Measurements from ENCODE around the gene PLA2G4A.

The PLA2G4A gene

DNA sequence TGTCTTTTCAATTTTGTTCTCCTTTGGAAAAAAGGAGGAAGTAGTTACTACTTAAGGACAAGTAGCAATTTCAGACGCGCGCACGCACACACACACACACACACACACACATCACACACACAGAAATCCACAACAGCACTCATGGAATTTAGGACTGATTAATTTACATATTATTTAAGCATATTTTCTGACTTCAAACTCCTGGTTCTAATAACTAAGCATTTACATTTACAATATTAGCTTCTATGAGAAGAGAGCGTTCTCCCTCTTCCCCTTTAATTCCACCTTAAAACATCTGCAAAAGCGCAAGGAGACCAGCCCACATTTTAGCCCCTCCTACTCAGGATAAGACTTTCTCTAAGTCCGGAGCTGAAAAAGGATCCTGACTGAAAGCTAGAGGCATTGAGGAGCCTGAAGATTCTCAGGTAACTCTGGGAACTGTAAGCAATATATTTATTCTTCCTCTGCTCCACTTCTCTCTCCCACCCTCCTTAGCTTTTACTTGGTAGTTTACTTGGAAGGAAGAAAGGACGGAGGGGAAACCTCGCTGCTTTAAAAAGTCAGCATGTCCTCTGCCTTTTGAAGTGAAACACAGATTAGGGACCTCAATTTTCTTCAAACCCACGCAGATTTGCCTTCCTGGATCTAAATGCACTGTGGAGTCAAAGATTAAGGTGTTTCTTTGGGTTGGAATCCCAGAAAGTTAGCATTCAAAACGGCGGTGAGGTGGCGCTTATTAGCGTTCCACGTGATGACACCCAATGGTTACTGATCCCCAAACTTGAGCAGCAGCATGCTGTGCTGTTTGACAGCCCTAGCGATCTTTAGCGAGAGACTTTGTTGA is at the start of gene PLA2G4A:
Gene PLA2G4A (plus strand): TSS at position 339 of the 844 bp plus-strand sequence. CDS start 25,406 bp downstream, outside the sequence.
- CTCF ChIA-PET, result interaction anchor here (1.7 kb wide), 1 partner anchor 158 kb away, joined by 4 read pairs; no protein-coding TSS in a partner anchor
- peak; percentile 68 for DNase-seq (ENCODE audit: low spot score)
- POLR2A ChIA-PET (ENCODE audit: low non-redundant PET), result no interaction called here
- H3K27ac ChIP-seq, result no peak within 1 kb of the TSS
- TF ChIP-seq, protein P1, sequence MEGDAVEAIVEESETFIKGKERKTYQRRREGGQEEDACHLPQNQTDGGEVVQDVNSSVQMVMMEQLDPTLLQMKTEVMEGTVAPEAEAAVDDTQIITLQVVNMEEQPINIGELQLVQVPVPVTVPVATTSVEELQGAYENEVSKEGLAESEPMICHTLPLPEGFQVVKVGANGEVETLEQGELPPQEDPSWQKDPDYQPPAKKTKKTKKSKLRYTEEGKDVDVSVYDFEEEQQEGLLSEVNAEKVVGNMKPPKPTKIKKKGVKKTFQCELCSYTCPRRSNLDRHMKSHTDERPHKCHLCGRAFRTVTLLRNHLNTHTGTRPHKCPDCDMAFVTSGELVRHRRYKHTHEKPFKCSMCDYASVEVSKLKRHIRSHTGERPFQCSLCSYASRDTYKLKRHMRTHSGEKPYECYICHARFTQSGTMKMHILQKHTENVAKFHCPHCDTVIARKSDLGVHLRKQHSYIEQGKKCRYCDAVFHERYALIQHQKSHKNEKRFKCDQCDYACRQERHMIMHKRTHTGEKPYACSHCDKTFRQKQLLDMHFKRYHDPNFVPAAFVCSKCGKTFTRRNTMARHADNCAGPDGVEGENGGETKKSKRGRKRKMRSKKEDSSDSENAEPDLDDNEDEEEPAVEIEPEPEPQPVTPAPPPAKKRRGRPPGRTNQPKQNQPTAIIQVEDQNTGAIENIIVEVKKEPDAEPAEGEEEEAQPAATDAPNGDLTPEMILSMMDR (conservative IDR thresholded peaks at IDR 0.05; ENCODE audit: low read depth), result no peak

DNA sequence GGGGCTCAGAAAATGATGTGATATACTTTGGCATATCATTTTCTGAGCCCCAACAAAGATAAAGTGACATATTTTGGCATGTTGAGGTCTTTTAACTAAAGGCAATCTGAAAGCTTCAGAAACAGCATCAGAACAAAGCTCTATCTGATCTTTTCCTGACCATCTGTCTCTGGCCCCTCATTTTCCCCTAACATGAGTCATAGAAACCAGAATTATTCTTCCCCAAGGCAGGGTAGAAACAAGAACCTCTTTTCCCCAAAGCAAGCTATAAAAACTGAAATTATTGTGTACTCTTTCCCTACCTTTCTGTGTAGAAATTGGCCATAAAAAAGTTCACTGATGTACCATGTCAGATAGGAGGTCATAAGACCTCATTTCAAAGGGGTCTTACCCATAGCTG is 48.7 kb upstream of the PLA2G4A start:
- no peak overlapping the region for H3K27ac ChIP-seq
- CTCF ChIA-PET, result interaction anchor here (0.7 kb wide), 1 partner anchor 257 kb away, joined by 3 read pairs; no protein-coding TSS in a partner anchor
- DNase-seq (ENCODE audit: low spot score), result no peak
- POLR2A ChIA-PET (ENCODE audit: low non-redundant PET), result no interaction called here
- TF ChIP-seq, protein P1 (conservative IDR thresholded peaks at IDR 0.05; ENCODE audit: low read depth), result no peak

DNA sequence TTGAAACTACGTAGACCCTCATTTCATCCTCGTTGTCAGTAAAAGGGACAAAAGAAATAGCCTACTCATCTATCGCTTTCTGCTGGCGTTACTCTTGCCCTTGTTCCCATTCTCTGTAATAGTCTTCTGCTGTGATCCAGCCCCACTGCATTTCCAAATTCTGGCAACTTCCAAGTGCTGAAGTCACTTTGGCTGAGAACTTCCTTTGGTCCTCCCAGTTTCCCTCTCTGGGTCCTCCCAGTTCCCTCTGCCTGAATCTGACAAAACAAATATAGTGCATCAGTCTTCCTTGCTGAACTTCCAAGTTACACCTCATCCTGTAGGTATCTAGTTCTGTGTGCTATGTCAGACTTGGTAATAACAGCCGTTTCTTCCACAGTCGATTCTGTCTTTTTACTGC is 47.0 kb upstream of the PLA2G4A start:
- ChIA-PET POLR2A (ENCODE audit: low non-redundant PET) (no interaction called here), CTCF (no interaction called here)
- no peak overlapping the region for H3K27ac ChIP-seq
- TF ChIP-seq, protein P1 (conservative IDR thresholded peaks at IDR 0.05; ENCODE audit: low read depth), result no peak
- no peak for DNase-seq (ENCODE audit: low spot score)

DNA sequence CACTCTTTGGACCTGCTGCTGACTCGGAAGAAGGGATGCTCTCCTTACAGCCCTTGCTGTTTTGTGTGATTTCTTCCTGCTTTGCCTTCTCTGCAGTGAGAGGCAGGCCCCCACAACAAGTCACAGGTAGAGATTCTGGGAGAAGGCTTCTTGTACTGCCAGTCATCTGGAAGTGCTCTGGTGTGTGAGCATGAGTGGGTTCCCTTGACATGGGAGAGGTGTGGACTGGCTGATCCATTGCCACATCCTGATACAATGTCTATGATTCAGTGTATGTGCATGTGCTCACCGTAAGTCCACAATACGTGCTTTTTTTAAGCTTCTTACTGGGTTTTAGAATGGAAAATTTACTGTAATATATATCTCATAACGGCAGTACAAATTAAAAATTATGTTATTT is 46.0 kb upstream of the PLA2G4A start:
- TF ChIP-seq, protein P1 (conservative IDR thresholded peaks at IDR 0.05; ENCODE audit: low read depth), result no peak
- ChIA-PET CTCF (interaction anchor here (0.6 kb wide), 1 partner anchor 59 kb away, joined by 3 read pairs; no protein-coding TSS in a partner anchor), POLR2A (ENCODE audit: low non-redundant PET) (no interaction called here)
- DNase-seq (ENCODE audit: low spot score), result no peak
- H3K27ac ChIP-seq, result no peak overlapping the region

DNA sequence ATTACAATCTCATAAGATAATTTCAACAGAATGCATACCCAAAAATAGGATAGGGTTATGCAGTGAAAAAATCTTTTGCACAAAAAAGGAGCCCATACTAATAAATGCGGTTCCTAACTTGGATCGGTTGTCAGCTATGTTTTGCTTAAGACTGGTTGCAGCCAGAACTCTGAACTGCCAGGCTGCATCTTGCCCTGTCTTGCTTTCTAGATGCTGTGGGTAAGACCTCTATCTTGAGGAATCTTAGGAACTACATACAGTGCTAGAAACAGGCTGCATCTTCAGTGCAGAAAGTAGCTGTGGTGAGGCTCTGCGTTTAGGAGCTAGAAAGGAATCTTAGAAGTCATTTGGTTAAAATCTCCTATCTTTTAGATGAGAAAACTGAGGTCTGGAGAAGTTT is 45.6 kb upstream of the PLA2G4A start:
- CTCF ChIA-PET, result interaction anchor here (0.6 kb wide), 1 partner anchor 60 kb away, joined by 3 read pairs; no protein-coding TSS in a partner anchor

DNA sequence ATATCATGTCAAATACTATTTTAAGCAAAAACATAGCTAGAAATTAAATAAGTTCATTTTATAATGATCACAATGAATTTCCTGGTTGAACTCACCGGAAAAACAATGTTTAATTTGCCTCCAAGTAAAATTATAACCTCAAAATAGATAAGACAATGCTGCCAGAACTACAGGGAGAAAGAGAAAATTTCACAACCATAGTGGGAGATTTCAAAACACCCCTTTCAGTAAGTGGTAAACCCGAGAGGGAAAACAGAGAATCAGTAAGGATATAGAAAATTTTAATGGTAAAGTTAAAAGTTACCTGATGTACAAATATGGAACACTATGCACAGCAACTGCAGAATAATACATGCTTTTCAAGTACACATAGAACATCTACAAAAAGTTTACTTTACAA is 43.2 kb upstream of the PLA2G4A start:
- POLR2A ChIA-PET (ENCODE audit: low non-redundant PET), result no interaction called here
- no peak for DNase-seq (ENCODE audit: low spot score)

More for the DNA sequence above, 45.6 kb upstream of the PLA2G4A start:
- TF ChIP-seq, protein P1 (conservative IDR thresholded peaks at IDR 0.05; ENCODE audit: low read depth), result no peak
- no peak overlapping the region for H3K27ac ChIP-seq
- POLR2A ChIA-PET (ENCODE audit: low non-redundant PET), result no interaction called here
- no peak for DNase-seq (ENCODE audit: low spot score)

More for the DNA sequence above, 43.2 kb upstream of the PLA2G4A start:
- TF ChIP-seq, protein P1 (conservative IDR thresholded peaks at IDR 0.05; ENCODE audit: low read depth), result no peak
- H3K27ac ChIP-seq, result no peak overlapping the region
- CTCF ChIA-PET, result no interaction called here
